Stimulated activated naive CD4-positive, alpha-beta T cell treated with Interleukin-2 at 50 U/mL for 16 hours (primary cell): Measurements from ENCODE around the gene NEU2.
"Not testable (repeated sequence)": the region's sequence is repeated elsewhere in the genome, so short reads cannot be mapped to it uniquely, and the experiment has no call there.

ENCODE experiments used
- DNase-seq: peaks from one replicate; lab custom pipeline; 2025; lab: John Stamatoyannopoulos, UW

The NEU2 gene

DNA sequence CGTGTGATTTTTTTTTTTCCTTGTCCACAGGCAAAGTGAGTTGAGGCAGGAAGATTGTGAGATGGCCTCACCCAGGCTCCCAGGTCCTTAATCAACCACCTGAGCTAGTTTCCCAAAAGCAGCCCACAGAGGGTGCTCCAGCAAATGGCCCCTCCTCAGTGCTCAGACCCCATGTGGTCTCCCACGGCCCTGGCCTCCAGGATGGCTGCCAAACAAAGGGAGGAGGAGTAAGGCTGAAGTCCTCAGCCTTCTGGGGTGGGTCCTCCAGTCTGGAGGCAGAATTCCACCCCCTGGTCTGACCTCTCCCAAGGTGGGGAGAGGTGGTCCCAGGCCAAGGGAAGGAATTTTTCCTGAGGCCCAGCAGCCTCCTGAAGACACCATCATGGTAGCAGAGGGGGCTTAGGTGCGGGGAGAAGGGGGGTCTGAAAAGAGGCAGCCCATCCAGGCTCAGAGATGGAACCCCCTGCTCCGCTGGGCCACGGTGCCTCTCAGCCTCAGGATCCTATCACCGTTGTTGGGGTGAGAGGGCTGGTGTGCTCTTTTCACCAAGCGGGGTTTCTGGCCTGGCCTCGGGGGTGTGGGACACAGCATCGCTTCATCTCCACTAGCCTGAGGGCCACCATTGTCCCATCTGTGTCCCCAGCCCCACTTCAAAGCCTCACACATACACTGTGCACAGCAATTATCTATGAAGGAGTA lies 21.8 kb upstream of the NEU2 start:
- no peak for DNase-seq

DNA sequence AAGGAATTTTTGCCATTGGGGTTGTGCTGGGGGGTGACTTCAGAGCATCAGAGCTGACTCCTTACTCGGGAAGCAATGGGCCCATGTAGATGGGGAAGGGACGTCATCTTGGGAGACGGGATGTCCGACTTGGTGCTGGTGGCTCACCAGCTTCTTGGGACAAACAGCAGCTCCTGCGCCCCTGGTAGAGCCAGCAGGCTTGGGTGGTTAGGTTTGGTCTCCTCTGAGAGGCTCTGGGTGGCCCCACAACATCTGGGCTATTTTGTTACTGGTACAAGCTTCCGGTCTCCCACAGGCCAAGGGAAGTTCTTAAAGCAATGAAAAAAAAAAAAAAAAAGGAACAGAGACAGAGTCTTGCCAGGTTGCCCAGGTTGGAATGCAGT lies 21.2 kb upstream of the NEU2 start:
- DNase-seq, result no peak

DNA sequence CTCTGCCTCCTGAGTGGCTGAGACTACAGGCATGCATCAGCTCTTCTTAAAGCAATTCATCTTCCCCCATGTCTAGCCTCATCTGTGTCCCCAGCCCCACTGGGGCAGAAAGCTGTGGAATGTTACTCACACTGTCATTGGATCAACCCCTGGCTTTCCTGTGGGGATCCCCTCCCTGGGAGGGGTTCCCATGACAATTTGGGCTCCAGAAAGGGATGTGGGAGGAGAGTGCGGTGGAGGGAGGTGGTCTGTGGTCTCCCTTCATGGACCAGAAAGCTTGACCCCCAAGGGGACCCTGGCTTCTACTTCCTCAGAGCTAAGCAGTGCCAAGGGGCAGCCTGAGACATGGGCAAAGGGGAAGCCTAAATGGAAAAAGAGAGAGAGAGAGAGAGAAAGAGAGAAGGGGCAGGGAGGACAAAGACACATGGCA lies 20.8 kb upstream of the NEU2 start:
- DNase-seq, result no peak

DNA sequence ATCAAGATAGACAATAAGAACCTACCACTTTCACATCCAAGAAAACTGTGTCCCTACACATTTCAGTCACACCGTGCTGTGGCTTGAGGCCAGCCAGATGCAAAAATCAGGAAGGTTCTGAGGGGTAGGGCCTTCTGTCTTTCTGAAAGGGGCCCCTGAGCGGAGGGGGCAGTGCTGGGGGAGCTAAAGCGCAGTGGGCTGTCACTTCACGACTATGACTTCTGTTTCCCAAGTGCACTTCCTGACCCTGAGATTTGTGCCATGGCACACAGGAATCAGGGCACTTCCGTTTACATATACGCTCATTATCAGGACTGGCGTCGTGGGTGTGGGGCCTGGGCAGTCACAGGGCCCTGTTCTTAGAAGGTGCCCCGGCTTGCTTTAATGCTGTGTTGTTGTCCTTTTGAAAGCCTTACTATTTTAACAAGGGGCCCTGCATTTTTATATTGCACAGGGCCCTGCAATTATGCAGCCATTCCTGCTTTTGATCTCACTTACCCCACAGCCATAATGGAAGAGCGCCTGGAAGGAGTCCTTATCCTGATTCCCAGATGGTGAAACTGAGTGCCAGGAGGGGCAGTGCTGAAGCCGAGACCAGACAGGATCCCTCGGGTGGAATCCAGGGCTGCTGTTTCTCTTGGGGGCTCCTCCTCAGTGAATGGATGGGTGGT lies 20.0 kb upstream of the NEU2 start:
- DNase-seq, result no peak

DNA sequence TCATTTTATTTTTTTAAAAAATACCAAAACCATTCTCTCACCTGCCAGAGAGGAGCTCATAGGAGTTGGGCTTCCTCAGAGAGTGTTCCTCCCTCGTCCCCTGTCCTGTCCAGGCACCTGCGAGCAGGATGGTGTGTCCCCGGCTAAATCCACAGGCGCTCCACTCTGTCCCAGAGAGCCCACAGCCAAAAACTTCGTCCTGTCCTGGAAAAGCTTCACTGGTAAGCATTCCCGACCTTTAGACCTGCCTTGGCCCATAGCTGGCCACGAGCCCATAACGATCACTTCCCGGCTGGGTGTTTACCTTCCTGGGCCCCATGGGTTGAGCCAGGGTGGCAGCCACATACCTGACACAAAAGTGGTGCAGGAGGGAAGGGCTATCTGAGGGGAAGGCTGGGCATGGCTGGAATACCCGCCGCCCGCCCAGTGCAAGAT lies 19.4 kb upstream of the NEU2 start, which contains the start of gene NGEF:
Gene NGEF (minus strand): TSS at position 230 of the 435 bp plus-strand sequence. CDS start 38,366 bp downstream, outside the sequence.
- DNase-seq, result no peak

DNA sequence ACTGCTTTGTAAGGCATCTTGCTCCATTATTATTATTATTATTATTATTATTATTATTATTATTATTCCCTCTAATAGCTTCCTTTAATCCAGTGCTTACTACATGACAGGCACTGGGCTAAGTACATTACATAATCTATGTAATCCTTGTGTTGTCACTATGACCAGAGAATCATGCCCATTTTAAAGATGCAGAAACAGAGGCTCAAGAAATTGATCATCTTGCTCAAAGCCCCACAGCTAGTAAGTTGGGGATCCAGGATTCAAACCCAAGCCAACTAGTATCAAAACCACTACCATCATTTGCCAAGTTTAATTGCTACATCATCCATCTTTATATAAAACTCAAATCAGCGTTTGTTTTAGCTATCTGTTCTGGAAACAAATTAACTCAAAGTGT lies 18.8 kb upstream of the NEU2 start:
- DNase-seq, result no peak

DNA sequence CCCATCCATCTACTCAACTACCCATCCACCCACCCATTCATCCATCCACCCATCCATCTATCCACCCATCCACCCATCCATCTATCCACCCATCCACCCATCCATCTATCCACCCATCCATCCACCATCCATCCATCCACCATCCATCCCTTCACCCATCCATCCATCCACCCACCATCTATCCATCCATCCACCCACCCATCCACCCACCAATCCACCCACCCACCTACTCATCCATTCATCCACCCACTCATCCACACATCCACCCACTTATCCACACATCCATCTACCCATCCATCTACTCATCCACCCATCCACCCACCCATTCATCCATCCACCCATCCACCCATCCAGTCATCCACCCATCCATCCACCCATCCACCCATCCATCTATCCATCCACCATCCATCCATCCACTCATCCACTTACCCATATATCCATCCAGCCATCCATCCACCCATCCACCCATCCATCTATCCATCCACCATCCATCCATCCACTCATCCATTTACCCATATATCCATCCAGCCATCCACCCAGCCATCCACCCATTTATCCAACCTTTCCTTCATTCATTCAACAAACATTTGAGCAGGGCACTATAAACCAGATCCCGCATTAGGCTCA lies 17.3 kb upstream of the NEU2 start:
- DNase-seq, result no peak

DNA sequence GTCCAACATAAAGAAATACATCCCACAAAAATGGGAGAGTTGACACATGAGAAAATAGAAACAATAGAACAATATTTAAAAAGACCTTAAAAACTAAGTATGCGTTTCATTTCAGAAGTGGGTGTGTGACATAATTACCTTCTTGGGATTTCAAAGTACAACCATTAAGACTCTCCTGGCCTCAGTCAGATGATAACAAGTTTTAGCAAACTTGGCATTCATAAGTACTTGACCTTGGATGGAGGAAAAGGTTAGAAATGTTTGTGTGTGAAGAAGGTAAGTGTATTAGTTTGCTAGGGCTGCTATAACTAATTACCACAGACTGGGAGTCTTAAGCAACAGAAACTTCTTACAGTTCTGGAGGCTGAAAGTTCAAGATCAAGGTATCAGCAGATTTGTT lies 14.5 kb upstream of the NEU2 start:
- DNase-seq, result no peak

DNA sequence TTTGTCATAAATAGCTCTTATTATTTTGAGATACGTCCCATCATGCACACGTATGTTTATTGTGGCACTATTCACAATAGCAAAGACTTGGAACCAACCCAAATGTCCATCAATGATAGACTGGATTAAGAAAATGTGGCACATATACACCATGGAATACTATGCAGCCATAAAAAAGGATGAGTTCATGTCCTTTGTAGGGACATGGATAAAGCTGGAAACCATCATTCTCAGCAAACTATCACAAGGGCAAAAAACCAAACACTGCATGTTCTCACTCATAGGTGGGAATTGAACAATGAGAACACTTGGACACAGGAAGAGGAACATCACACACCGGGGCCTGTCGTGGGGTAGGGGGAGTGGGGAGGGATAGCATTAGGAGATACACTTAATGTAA lies 12.9 kb upstream of the NEU2 start:
- not testable (repeated sequence) for DNase-seq

DNA sequence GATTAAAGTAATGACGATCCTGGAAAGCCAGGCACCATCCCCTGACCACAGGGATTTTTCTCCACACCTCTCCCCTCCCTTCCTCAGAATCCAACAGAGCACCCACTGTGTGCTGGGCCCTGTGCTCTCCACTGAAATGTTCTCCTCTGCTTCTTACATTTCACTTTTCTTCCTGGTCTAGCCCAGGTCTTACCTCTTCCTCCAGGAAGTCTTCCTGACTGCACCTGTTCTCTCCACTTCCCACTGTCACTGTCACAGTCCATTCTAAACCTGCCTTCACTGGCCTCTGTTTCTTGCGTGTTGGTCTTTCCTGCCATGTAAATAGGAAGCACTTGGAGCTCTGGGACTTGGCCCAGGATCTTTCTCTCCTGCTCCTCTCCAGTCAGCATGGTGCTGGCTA lies 12.0 kb upstream of the NEU2 start:
- no peak for DNase-seq

DNA sequence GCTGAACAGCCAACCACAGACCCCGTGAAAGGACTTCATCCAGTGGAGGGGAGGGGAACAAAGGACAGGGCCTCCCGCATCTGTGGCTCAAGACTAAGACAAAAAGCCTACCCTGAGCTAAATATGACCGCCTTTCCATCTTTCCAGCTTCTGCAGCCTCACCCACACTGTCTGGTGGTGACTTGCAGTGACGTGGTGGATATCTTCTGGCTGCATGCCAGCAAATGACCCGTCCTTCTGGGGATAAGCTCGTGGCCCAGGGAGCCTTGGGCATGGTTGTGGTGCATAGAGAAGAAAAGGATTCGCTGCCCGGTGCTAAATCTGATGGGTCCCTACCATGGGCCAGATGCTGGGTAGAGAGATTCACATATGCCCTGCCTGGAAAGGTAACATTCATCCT lies 10.7 kb upstream of the NEU2 start:
- no peak for DNase-seq

DNA sequence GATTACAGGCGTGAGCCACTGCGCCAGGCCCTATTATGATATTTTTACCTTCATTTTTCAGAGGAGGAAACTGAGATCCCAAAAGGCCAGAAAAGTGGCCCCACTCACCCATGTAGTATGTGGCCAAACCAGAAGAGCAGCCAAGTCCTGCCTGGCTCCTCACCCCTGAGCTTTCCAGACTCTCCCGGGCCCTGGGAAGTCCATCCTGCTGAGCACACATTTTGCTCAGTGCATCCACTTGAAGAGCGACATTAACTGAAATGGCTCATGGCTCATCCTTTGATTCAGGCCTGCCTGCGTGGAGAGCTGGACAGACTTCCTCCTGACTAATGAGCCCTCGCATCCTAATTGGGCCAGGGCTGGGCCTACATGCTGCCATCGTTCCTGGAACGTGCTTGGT lies 9.9 kb upstream of the NEU2 start:
- no peak for DNase-seq

DNA sequence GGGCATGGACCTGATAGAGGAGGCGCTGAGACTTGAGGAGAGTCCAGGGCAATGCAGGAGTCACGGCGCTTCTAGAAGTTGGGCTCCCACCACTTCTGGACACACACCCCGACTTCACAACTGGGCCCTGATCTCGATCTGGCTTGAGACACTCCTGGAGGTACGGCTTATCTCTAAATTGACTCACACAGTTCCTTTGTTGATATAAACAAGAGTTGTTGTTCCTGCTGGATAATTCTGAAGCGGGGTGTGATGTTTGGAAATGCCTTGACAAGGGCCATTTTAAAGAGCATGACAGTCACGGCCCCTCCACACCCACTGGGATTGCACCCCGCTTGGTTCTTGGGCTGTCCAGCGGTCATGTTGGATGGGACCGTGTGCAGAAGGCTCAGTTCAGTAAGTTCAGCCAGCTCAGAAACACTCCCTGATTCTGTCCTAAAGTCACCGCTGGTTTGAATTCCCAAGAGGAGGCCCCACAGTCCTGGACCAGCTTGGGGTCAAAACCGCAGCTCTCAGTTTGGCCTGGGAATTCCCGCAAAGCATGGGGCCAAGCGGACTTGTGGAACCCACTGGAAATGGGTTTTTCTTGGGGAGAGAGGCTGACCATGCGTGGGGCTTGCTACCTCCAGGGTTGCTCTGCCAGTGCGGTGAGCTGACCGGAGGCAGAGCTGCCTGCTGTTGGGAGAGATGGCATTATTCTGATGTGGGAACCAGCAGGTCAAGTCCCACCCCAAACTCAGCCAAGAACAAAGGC lies 9.3 kb upstream of the NEU2 start:
- DNase-seq, result no peak

DNA sequence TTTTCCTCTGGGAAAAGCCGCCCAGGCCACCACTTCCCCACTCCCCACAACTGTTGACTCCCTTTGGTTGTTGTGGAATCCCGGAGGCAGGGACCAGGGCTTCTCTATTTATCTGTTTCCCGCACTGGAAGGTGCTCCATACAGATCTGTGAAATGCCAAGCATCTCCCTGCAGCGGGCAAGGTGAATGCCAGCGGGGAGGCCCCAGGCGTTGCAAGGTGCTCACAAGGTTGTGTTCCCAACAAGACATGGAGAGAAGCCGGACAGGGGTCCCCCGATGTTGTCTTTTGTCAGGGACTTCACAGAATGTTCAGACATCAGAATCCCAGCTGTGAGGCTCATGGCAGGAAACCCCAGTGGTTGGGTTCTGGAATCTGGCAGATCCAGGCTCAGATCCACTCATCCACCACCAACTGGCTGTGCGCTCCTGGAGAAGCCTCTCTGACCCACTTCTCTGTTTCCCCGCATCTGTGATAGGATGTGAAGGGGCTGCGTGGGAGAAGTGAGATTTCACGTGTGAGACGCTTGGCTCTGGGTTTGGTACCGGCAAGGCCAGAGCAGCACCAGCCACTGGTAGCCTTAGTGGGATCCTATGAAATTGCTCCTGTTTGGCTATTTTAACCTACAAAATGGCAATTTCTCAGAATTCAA lies 8.6 kb upstream of the NEU2 start:
- DNase-seq, result no peak

DNA sequence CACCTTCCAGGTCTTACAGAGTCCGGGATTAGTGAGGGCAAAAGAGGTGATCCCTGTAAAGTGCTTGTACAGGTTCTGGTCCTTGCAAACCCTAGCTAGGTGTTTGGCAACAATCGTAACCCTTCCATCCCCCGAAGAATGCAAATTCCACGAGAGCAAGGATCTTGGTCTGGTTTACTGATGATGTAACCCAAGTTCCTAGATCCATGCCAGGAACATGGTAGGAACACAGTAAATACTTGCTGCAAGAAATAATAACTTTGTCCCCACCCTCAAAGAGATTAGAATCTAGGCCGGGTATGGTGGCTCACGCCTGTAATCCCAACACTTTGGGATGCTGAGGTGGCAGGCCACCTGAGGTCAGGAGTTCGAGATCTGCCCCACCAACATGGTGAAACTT lies 6.8 kb upstream of the NEU2 start:
- no peak for DNase-seq

DNA sequence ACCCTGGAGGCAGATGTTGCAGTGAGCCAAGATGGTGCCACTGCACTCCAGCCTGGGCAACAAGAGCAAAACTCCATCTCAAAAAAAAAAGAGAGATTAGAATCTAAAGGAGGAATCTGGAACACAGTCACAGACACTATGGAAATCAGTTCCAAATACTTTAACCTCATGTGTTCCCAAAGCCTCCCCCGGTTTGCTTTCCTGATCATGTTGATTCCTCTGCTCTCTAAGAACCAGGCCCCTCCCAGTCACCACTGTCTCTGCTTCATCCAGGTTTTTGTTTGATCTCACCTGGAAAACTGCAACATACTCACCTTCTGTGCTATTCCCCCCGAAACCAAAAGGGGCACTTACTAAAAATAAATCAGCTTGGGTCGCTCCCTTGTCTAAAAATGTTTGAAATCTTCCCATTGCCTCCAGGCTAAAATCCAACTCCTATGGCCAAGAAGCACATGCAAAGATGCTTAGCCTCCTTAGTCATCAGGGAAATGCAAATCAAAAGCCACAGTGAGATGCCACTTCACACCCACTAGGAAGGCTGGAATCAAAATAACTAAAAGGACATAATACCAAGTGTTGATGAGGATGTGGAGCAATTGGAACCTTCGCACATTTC lies 6.2 kb upstream of the NEU2 start:
- no peak for DNase-seq

DNA sequence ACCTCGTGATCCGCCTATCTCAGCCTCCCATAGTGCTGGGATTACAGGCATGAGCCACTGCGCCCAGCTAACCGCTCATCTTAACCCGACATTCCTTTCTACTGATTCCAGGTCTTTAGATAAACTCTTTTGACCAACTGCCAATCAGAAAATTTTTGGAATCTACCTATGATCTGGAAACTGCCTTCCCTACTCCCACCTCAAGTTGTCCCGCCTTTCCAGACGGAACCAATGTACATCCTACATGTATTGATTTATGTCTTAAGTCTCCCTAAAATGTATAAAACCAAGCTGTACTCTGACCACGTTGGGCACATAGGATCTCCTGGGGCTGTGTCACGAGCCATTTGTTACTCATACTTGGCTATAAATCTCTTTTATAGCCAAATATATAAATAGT lies 3.2 kb upstream of the NEU2 start:
- DNase-seq, result no peak

DNA sequence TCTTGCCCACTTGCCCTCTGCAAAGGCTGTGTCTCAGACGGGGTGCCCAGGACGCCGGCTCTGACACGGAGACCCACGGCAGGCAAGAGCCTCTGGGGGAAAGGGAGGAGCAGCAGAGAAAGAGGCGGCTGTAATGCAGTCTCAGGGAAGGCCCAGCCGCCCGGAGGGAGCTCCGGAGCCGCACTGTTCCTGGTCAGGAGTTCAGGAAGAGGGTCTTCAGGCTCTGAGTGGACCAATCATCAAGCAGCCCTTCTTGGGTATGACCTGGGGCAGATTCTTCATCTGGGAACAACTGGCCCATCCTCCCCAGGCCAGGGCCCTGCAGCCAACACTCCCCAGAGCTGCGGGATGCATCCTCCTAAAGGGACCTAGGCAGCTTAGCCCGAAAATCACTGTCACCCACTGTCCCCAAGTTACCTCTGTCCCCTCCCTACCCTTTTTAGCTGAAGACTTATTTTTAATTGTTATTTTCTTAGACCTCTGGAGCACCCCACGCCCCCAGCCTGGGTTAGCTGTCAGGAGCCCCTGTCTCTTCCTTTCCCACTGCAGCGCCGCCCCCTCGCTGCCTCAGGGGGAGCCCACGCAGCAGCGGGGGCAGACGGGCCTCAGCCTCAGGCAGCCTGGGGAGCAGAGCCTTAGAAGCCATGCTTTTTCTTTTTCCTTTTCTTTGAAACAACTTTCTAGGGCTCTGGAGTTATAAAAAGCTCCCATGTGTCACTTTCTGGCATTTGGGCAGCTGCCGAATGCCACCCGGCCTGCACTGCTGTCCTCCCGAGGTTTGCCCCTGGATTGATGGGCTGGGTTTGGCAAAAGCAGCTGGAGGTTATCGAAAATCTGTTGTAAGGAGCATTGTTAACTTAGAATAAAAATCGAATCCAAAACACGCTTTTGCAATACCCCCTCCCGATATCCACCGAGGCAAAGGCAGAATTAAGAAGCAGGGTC lies 644 bp upstream of the NEU2 start:
- no peak for DNase-seq

DNA sequence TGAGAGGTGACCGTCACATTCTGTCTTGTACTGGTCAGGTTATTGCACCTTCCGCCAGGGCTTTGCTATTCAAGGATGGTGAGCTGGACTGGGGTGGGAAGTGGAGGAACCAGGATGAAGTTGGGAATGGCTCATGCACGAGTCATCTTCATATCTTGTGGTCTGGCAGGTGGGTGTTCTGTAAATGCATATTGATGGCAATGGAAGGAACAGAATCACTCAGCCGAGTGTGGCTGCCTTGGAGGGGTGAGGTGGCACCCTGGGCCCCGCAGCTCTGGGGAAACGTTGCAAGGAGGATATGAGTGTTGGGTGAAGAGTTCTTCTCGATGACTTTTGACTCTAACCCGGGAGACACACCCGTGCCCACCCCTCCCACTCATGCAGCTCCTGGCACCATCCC lies 1.2 kb downstream of the NEU2 start:
- no peak for DNase-seq

DNA sequence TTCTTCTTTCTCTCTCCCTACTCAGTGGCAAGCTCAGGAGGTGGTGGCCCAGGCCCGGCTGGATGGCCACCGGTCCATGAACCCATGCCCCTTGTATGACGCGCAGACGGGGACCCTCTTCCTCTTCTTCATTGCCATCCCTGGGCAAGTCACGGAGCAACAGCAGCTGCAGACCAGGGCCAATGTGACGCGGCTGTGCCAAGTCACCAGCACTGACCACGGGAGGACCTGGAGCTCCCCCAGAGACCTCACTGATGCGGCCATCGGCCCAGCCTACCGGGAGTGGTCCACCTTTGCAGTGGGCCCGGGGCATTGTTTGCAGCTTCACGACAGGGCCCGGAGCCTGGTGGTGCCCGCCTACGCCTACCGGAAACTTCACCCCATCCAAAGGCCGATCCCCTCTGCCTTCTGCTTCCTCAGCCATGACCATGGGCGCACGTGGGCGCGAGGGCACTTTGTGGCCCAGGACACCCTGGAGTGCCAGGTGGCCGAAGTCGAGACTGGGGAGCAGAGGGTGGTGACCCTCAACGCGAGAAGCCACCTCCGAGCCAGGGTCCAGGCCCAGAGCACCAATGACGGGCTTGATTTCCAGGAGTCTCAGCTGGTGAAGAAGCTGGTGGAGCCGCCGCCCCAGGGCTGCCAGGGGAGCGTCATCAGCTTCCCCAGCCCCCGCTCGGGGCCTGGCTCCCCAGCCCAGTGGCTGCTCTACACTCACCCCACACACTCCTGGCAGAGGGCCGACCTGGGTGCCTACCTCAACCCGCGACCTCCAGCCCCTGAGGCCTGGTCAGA lies 1.8 kb downstream of the NEU2 start:
- no peak for DNase-seq
